HG03354 (cell line): ENCODE measurements around the gene MT1E.
"Not testable (repeated sequence)": the region's sequence is repeated elsewhere in the genome, so short reads cannot be mapped to it uniquely, and the experiment has no call there.

Experiments used
- ATAC-seq: cut with Tn5 transposase; IDR thresholded peaks from one replicate; pipeline ENCODE4 v1.9.1; 2021; ENCODE audit warnings: mild to moderate bottlenecking; ENCODE audit not compliant: unreplicated experiment, poor library complexity, severe bottlenecking

MT1E gene

GRCh38 chr16:56641166-56641565, 15.6 kb downstream of the MT1E start:
- no peak for ATAC-seq

- peak; percentile 73 for ATAC-seq
These were observed 17.6 kb downstream of the MT1E start for GRCh38 chr16:56643080-56643778.

- ATAC-seq: no peak
These were observed 18.3 kb downstream of the MT1E start for GRCh38 chr16:56643833-56644232.

GRCh38 chr16:56645311-56645710, 19.7 kb downstream of the MT1E start:
- no peak for ATAC-seq

GRCh38 chr16:56645838-56646237, 20.3 kb downstream of the MT1E start:
- ATAC-seq: no peak

GRCh38 chr16:56647641-56648431, 22.3 kb downstream of the MT1E start:
- ATAC-seq: no peak

GRCh38 chr16:56649271-56649670, 23.7 kb downstream of the MT1E start:
- no peak for ATAC-seq

GRCh38 chr16:56649820-56650219, 24.2 kb downstream of the MT1E start:
- ATAC-seq: no peak

GRCh38 chr16:56651586-56651985, 26.0 kb downstream of the MT1E start, which contains the start of gene MT1B:
Gene MT1B (plus strand): TSS chr16:56651886. CDS start chr16:56651954, 68 bp downstream.
- no peak for ATAC-seq

GRCh38 chr16:56652600-56652999, 27.0 kb downstream of the MT1E start:
- no peak for ATAC-seq

GRCh38 chr16:56653218-56653617, 27.6 kb downstream of the MT1E start:
- ATAC-seq: no peak

GRCh38 chr16:56657555-56658326, 32.2 kb downstream of the MT1E start, which contains the start of gene MT1F:
Gene MT1F (plus strand): TSS chr16:56657959. CDS start chr16:56658059, 100 bp downstream.
- no peak for ATAC-seq

- no peak for ATAC-seq
These were observed 32.8 kb downstream of the MT1E start for GRCh38 chr16:56658327-56658875.

GRCh38 chr16:56662357-56663354, 37.1 kb downstream of the MT1E start:
- ATAC-seq: no peak

GRCh38 chr16:56664506-56664905, 38.9 kb downstream of the MT1E start:
- no peak for ATAC-seq

GRCh38 chr16:56665286-56666261, 40.0 kb downstream of the MT1E start:
- not testable (repeated sequence) for ATAC-seq
